HG03135 (cell line): ENCODE data around the gene OR10AG1.

ENCODE experiments used
- ATAC-seq: cut with Tn5 transposase; IDR thresholded peaks from one replicate; pipeline ENCODE4 v1.9.1; 2021; ENCODE audit warnings: mild to moderate bottlenecking, moderate library complexity; ENCODE audit not compliant: unreplicated experiment

OR10AG1 gene

GRCh38 chr11:55969845-55970244 lies at the start of gene OR10AG1:
TSS of gene OR10AG1 (minus strand) at chr11:55969945. CDS start at chr11:55969907, 38 bp downstream.
- ATAC-seq: no peak

- no peak for ATAC-seq
Measured at GRCh38 chr11:56013805-56014204, 44.1 kb upstream of the OR10AG1 start.

DNA sequence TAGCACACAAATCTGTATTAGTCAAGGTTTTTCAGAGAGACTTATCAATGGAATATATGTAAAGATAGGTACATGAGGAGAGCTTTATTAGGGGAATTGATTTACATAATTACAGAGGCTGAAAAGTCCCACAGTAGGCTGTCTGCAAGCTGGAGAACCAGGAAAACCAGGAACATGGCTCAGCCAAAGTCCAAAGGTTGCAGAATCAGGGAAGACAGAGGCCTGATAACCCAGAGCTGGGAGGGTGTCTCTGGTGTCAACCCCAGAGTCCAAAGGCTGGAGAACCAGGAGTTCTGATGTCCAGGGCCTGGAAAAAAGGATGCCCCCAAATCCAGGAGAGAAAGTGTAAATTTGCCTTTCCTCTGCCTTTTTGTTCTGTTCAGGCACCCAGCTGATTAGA lies 41.0 kb upstream of the OR10AG1 start:
- ATAC-seq: no peak

DNA sequence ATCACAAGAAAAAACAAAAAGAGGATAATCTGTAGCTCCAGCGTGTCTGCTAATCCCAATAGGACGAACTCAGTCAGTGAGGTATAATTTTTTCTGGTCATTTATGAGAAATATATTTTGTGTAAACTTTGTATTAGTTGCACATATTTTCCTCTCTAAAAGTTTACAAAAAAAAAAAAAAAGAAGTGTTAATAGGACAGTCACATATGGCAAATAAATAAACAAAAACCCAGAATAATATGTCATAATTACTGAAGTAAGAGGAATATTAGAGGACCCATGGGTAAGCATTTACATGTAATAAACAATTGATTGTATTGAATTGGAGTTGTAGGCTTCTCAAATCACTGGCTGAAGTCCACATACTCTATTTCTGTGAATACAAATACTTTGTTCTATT lies 24.8 kb upstream of the OR10AG1 start, which contains the start of gene OR5F1:
TSS of gene OR5F1 (minus strand) at position 101 of the 400 bp plus-strand sequence. CDS start at position 101, 0 bp downstream.
- no peak for ATAC-seq

DNA sequence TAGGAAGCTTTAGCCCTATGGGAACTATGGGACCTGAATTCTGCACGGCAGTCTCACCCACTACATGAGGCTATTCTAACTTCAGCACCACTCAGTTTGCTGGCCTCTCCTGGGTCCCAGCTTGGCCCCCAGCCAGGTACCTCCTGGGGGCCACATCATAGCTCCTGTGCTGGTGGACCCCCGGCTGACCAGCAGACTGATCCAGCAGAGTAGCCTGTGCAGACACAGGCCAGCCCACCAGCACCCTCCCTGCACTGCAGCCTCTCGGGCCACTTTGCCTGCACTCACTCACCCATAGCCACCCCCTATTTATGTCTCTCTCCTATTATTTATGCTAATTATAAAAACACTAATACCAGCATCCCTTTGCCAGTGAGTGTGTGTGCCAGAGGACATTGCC lies 1.2 kb upstream of the OR10AG1 start:
- ATAC-seq: no peak

- ATAC-seq: no peak
Measured at GRCh38 chr11:55967914-55968313, 1.8 kb downstream of the OR10AG1 start.

DNA sequence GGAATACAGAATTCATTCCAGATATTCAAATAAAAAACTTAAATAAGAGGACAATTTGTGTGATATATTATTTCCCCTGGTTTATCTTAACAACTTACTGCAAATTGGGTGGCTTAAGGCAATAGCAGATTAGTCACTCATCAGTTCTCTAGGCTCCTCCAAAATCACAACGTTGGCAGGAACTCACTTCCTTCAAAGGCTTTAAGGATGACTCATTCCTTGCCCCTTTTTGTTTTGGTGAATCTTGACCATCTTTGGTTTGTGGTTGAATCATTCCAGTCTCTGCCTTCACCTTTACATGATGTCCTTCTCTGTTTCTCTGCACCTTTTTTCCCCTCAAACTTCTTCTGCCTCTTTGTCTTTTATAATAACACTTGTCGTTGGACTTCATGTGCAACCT lies 3.4 kb downstream of the OR10AG1 start:
- no peak for ATAC-seq

DNA sequence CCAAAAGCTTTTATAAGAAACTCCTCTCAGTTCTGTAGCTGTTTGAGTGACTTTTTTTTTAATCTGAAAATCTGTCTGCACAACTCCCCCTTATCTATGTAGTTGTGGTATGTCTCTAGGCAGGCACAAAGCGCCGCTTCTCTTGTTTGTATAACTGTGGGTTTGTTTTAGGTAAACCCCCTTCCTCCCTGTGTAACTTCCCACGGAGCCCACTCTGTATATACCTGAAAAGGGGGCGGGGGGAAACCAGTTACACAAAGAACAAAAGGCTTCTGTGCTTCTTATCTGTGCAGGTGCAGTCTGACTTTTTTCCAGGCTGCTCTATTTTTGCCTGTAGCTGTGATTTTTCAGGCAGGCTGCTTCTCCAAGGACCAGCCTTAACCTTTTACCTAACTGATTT lies 13.2 kb downstream of the OR10AG1 start:
- ATAC-seq: no peak

DNA sequence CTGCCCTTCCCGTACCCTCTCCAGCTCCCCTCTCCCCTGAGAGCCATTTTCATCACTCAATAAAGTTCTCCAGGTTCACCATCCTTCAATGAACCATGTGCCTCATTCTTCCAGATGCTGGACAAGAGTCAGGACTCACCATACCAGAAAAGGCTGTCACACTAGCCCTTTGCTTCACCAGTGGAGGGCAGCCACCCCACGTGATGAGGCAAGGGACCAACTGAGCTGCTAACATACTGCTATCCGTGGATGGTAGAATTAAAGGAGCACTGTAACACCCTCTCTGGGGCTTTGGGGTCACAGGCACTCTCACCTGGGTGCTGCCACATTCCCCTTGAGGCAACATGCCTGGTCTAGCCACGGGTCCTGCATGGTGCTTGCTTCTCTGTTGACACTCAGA lies 20.4 kb downstream of the OR10AG1 start:
- no peak for ATAC-seq

DNA sequence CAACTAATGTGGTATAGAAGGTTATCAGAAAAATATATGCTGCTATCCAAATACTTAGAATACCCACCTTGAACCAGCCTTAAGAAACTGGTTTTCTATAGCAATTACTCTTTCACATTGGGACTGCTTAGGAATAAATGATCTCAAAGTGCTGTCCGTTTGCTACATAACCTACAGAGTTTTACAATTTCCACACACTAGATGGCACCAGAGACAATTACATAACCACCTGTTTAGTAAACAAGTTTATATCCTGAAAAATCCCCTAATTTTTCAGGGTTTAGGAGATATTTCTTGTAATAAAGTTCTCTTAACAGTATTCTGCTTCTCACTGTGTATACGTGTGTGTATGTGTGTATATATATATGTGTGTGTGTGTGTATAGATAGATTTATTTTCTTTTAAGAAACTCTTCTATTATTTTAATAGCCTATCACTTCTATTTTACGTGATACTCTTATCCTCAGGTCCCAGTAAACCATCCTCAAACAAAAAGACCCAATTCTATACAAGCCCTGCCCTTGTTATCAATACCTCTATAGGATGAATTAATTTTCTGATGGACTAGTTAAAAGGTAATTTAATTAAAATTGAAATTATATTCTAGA lies 26.9 kb downstream of the OR10AG1 start:
- ATAC-seq: no peak

- ATAC-seq: no peak
Measured at GRCh38 chr11:55936300-55936699, 33.4 kb downstream of the OR10AG1 start, which contains the start of gene OR5I1. TSS of gene OR5I1 (minus strand) at chr11:55936400. CDS start at chr11:55936400, 0 bp downstream.

- ATAC-seq: no peak
Measured at GRCh38 chr11:55920537-55920936, 49.2 kb downstream of the OR10AG1 start.
